ENCODE data around the gene SLC24A3.

SLC24A3 gene

GRCh38 chr20:19594896-19595295 lies 382.5 kb downstream of the SLC24A3 start:
- DNase-seq (ENCODE audit: low read depth), result no peak

- DNase-seq (ENCODE audit: low read depth), result no peak
Observed at GRCh38 chr20:19598117-19598850, 385.8 kb downstream of the SLC24A3 start.

- DNase-seq (ENCODE audit: low read depth), result no peak
Observed at GRCh38 chr20:19599200-19599599, 386.8 kb downstream of the SLC24A3 start.

GRCh38 chr20:19600042-19600441 lies 387.6 kb downstream of the SLC24A3 start:
- DNase-seq (ENCODE audit: low read depth), result no peak

- DNase-seq (ENCODE audit: low read depth), result no peak
Observed at GRCh38 chr20:19601126-19601810, 388.8 kb downstream of the SLC24A3 start.

- DNase-seq (ENCODE audit: low read depth), result no peak
Observed at GRCh38 chr20:19602675-19603375, 390.4 kb downstream of the SLC24A3 start.

GRCh38 chr20:19603376-19603750 lies 390.9 kb downstream of the SLC24A3 start:
- no peak for DNase-seq (ENCODE audit: low read depth)

GRCh38 chr20:19605786-19606485 lies 393.5 kb downstream of the SLC24A3 start:
- no peak for DNase-seq (ENCODE audit: low read depth)

- no peak for DNase-seq (ENCODE audit: low read depth)
Observed at GRCh38 chr20:19609642-19610223, 397.3 kb downstream of the SLC24A3 start.

- no peak for DNase-seq (ENCODE audit: low read depth)
Observed at GRCh38 chr20:19615629-19616028, 403.2 kb downstream of the SLC24A3 start.

GRCh38 chr20:19616081-19616480 lies 403.6 kb downstream of the SLC24A3 start:
- no peak for DNase-seq (ENCODE audit: low read depth)

GRCh38 chr20:19616620-19617019 lies 404.2 kb downstream of the SLC24A3 start:
- no peak for DNase-seq (ENCODE audit: low read depth)

- DNase-seq (ENCODE audit: low read depth), result no peak
Observed at GRCh38 chr20:19617256-19617655, 404.8 kb downstream of the SLC24A3 start.

- DNase-seq (ENCODE audit: low read depth), result no peak
Observed at GRCh38 chr20:19618711-19619110, 406.3 kb downstream of the SLC24A3 start.

GRCh38 chr20:19619904-19620430 lies 407.5 kb downstream of the SLC24A3 start:
- no peak for DNase-seq (ENCODE audit: low read depth)

GRCh38 chr20:19620446-19620845 lies 408.0 kb downstream of the SLC24A3 start:
- no peak for DNase-seq (ENCODE audit: low read depth)

- no peak for DNase-seq (ENCODE audit: low read depth)
Observed at GRCh38 chr20:19621072-19621471, 408.6 kb downstream of the SLC24A3 start.

GRCh38 chr20:19624221-19624965 lies 412.0 kb downstream of the SLC24A3 start:
- no peak for DNase-seq (ENCODE audit: low read depth)

- no peak for DNase-seq (ENCODE audit: low read depth)
Observed at GRCh38 chr20:19625426-19625825, 413.0 kb downstream of the SLC24A3 start.

- no peak for DNase-seq (ENCODE audit: low read depth)
Observed at GRCh38 chr20:19626896-19627295, 414.5 kb downstream of the SLC24A3 start.

GRCh38 chr20:19628570-19629134 lies 416.2 kb downstream of the SLC24A3 start:
- DNase-seq (ENCODE audit: low read depth), result peak; percentile 20
